Ovary (tissue), 9 donors: ENCODE results near the gene MRPL33. TPM values are rescaled to one million over a fixed set of nuclear protein-coding genes. Genes with fewer than 3 reads are reported as not detected.

Source experiments
- DNase-seq, 5 donors: peaks; one replicate each; pipeline ENCODE4 v3.0.0-alpha.2; 2019 to 2020
- H3K27ac ChIP-seq, 2 donors: fragments of 200-600 bp; one replicate each; pipeline versions ENCODE4 v1.5.1 to v1.8.0; 2019 to 2022
- H3K27me3 ChIP-seq: fragments of 200-600 bp; one replicate; pipeline ENCODE4 v1.8.0; 2022
- H3K36me3 ChIP-seq: fragments of 200-600 bp; sonication (generic); one replicate; pipeline ENCODE4 v1.5.1; 2019
- H3K4me1 ChIP-seq: one replicate; pipeline ENCODE4 v1.8.1; 2013; ENCODE audit warnings: mild to moderate bottlenecking, moderate library complexity; ENCODE audit not compliant: insufficient read depth
- H3K4me3 ChIP-seq: fragments of 200-600 bp; sonication (generic); one replicate; pipeline ENCODE4 v1.5.1; 2017
- H3K9me3 ChIP-seq, 2 donors: fragments of 200-600 bp in 1 of 2; sonication (generic) in 1 of 2; one replicate each; pipeline versions ENCODE4 v1.5.1 to v1.8.1; 2013 to 2019; ENCODE audit warnings: mild to moderate bottlenecking in 1 of 2, moderate library complexity in 1 of 2
- CTCF ChIP-seq, 3 donors: fragments of 450-650 bp in 2 of 3; fragments of 200-600 bp in 1 of 3; IDR thresholded peaks; one replicate each; pipeline versions ENCODE4 v1.5.1 to v1.8.0; 2016 to 2022; ENCODE audit warnings: antibody characterized with exemption in 3 of 3, mild to moderate bottlenecking in 1 of 3
- EP300 ChIP-seq: sonication (generic); formaldehyde crosslinking; IDR thresholded peaks from one replicate; pipeline ENCODE4 v1.6.1; 2017; ENCODE audit warnings: antibody characterized with exemption
- POLR2A ChIP-seq: fragments of 450-650 bp; IDR thresholded peaks from one replicate; pipeline ENCODE4 v1.6.1; 2017; ENCODE audit warnings: antibody characterized with exemption, mild to moderate bottlenecking, moderate library complexity
- WGBS, 3 donors: extraction: QIAGEN DNeasy Blood & Tissue Kit in 1 of 3; methylation state at CpG; one replicate each; pipeline versions ENCODE4 v1.1.5 to v1.1.7; 2013 to 2017; 5-methylcytosine and 5-hydroxymethylcytosine counted together
- intact Hi-C, 4 donors: fragments of 100-400 bp; cut with DNase I; formaldehyde crosslinking; loops; one replicate each; pipeline versions ENCODE4 v1.11.0 to v1.15.1; 2022 to 2023
- polyA plus RNA-seq, 2 donors: library from polyadenylated mRNA; stranded (reverse); fragments of 200-250 nt in 1 of 2; fragments of 350-450 nt in 1 of 2; fragmentation: Illumina TruSeq in 1 of 2; extraction: RNeasy Lipid Tissue Mini Kit (QIAGEN cat#74804) in 1 of 2; gene quantifications; one replicate each; pipeline ENCODE4 v1.2.3, GENCODE V29; 2013 to 2014
- total RNA-seq, 7 donors: library from RNA; depleted of rRNA in 2 of 7; stranded (reverse); fragments of >200 nt in 2 of 7; fragmentation: NEBNext Ultra II Directional in 3 of 7; extraction: Animal tissue kit (Norgen Biotek cat#: 25700) in 3 of 7; gene quantifications; one replicate each; pipeline versions ENCODE4 v1.1.0 to v1.2.4, GENCODE V29; 2016 to 2023
- donor health status: DM: no; HTN: no; CAD: no; lungs with moderate emphysema.
- donor health status: DM: no; HTN: no; CAD: no.
- donor health status: Bipolar disorder and iron deficiency.
- donor health status: DM: yes; HTN: yes; CAD: no.
- donor health status: DM: no; HTN: no; CAD: no.
- donor health status: DM: yes; HTN: yes; CAD: no.

MRPL33 gene
- total and polyA plus RNA-seq, 9 donors, result 50.5 to 246 (median 63.2) TPM

GRCh38 chr2:27771202-27771547 lies 344 bp upstream of the MRPL33 start:
- peak overlapping the region; percentile 85 for H3K4me3 ChIP-seq
- H3K9me3 ChIP-seq, result no peaks in the 10 kb centered on the region
- H3K4me1 ChIP-seq, result peaks cover 6% of the 10 kb centered on the region
- 2 to 6% (median 3%) methylated on average over 13 of the region's 13 CpGs for WGBS, 3 donors
- intact Hi-C loops, result loop anchor here in 3 of 4 donors (5.0 to 10.0 kb wide), 4 partner anchors 46 to 624 kb away; partner anchors contain the start of gene FOSL2 (in 2 of the 3)
- no peaks in the 10 kb centered on the region for H3K27me3 ChIP-seq
- TF ChIP-seq POLR2A (no peak), CTCF (IDR thresholded peaks at IDR 0.05) (no peak), EP300 (no peak)
- no peak for DNase-seq
- no peaks in the 10 kb centered on the region for H3K36me3 ChIP-seq
- H3K27ac ChIP-seq, result peak overlapping the region; percentile 69 to 70

- WGBS, 3 donors, result 8 to 56% (median 39%) methylated on average over 2 of the region's 2 CpGs
Observed at GRCh38 chr2:27772804-27773203, 1.3 kb downstream of the MRPL33 start.

GRCh38 chr2:27773959-27774358 lies 2.4 kb downstream of the MRPL33 start:
- H3K27ac ChIP-seq, result no peak overlapping the region
- no peak overlapping the region for H3K4me3 ChIP-seq
- no peak for TF ChIP-seq EP300
- TF ChIP-seq POLR2A, result no peak
- TF ChIP-seq CTCF (IDR thresholded peaks at IDR 0.05), result no peak
- intact Hi-C loops, result loop anchor here in 3 of 4 donors (5.0 to 10.0 kb wide), 4 partner anchors 49 to 621 kb away; partner anchors contain the start of gene FOSL2 (in 2 of the 3)
- no peak for DNase-seq
- 82 to 91% (median 88%) methylated on average over 5 of the region's 5 CpGs for WGBS, 3 donors
- H3K9me3 ChIP-seq, result no peaks in the 10 kb centered on the region
- no peaks in the 10 kb centered on the region for H3K36me3 ChIP-seq
- H3K27me3 ChIP-seq, result no peaks in the 10 kb centered on the region
- peaks cover 7% of the 10 kb centered on the region for H3K4me1 ChIP-seq

More at GRCh38 chr2:27772804-27773203, 1.3 kb downstream of the MRPL33 start:
- no peak for TF ChIP-seq EP300
- TF ChIP-seq POLR2A, result no peak
- TF ChIP-seq CTCF (IDR thresholded peaks at IDR 0.05), result no peak
- Histone ChIP-seq H3K9me3 (no peaks in the 10 kb centered on the region), H3K4me1 (peaks cover 7% of the 10 kb centered on the region), H3K36me3 (no peaks in the 10 kb centered on the region), H3K4me3 (peak overlapping the region; percentile 85), H3K27ac (no peak overlapping the region), H3K27me3 (no peaks in the 10 kb centered on the region)
- no peak for DNase-seq
- intact Hi-C loops, result loop anchor here in 3 of 4 donors (5.0 to 10.0 kb wide), 4 partner anchors 48 to 622 kb away; partner anchors contain the start of gene FOSL2 (in 2 of the 3)

GRCh38 chr2:27776097-27776496 lies 4.6 kb downstream of the MRPL33 start:
- peak; percentile 46 to 81 (median 60) for DNase-seq
- intact Hi-C loops, result loop anchor here in 2 of 4 donors (10.0 kb wide), 3 partner anchors 51 to 619 kb away; partner anchors contain the start of gene FOSL2 (in 1 of the 2)
- H3K36me3 ChIP-seq, result no peaks in the 10 kb centered on the region
- H3K27ac ChIP-seq, result no peak overlapping the region
- no peak for TF ChIP-seq EP300
- no peak for TF ChIP-seq POLR2A
- TF ChIP-seq CTCF (IDR thresholded peaks at IDR 0.05), result no peak
- peaks cover 7% of the 10 kb centered on the region for H3K4me1 ChIP-seq
- H3K27me3 ChIP-seq, result no peaks in the 10 kb centered on the region
- no peak overlapping the region for H3K4me3 ChIP-seq
- H3K9me3 ChIP-seq, result no peaks in the 10 kb centered on the region
- 12 to 23% (median 12%) methylated on average over 8 of the region's 8 CpGs for WGBS, 3 donors
